Lower lobe of right lung (tissue), 2 donors: Measurements from ENCODE around the gene DNAI7. TPM values are rescaled to one million over a fixed set of nuclear protein-coding genes. Genes with fewer than 3 reads are reported as not detected.

Experiments
- ATAC-seq, 2 donors: fragments of 200-7000 bp; cut with Tn5 transposase; one replicate each; pipeline ENCODE4 v1.9.1; 2020 to 2022; ENCODE audit warnings: mild to moderate bottlenecking in 2 of 2, moderate library complexity in 2 of 2
- DNase-seq: peaks from one replicate; pipeline ENCODE4 v3.0.0-alpha.2; 2020
- H3K27ac ChIP-seq: fragments of 200-600 bp; one replicate; pipeline ENCODE4 v1.8.0; 2022
- H3K27me3 ChIP-seq: fragments of 200-600 bp; one replicate; pipeline ENCODE4 v1.8.0; 2022; ENCODE audit warnings: low read depth
- H3K36me3 ChIP-seq: fragments of 200-600 bp; one replicate; pipeline ENCODE4 v1.8.0; 2022; ENCODE audit warnings: mild to moderate bottlenecking
- H3K4me1 ChIP-seq: fragments of 200-600 bp; one replicate; pipeline ENCODE4 v1.8.0; 2022
- H3K4me3 ChIP-seq: fragments of 200-600 bp; one replicate; pipeline ENCODE4 v1.8.0; 2022; ENCODE audit warnings: mild to moderate bottlenecking
- H3K9me3 ChIP-seq: fragments of 200-600 bp; one replicate; pipeline ENCODE4 v1.8.0; 2022
- CTCF ChIP-seq: fragments of 200-600 bp; IDR thresholded peaks from one replicate; pipeline ENCODE4 v1.8.0; 2022; ENCODE audit warnings: antibody characterized with exemption, mild to moderate bottlenecking
- intact Hi-C: fragments of 100-400 bp; cut with DNase I; formaldehyde crosslinking; loops from one replicate; pipeline ENCODE4 v1.11.0; 2022
- total RNA-seq: library from RNA; stranded (reverse); fragmentation: NEBNext Ultra II Directional; extraction: Animal tissue kit (Norgen Biotek cat#: 25700); gene quantifications from one replicate; pipeline ENCODE4 v1.2.1, GENCODE V29; 2021
- donor health status: DM: no; HTN: yes; CAD: no; lungs with severe emphysema.

DNAI7 gene
- total RNA-seq, 1 donor from 2014 or later = 6.7 TPM

GRCh38 chr12:25072906-25073650 lies 121.9 kb downstream of the DNAI7 start:
- Histone ChIP-seq H3K9me3 (no peaks in the 10 kb centered on the region), H3K4me3 (no peak overlapping the region), H3K27me3 (no peaks in the 10 kb centered on the region), H3K36me3 (no peaks in the 10 kb centered on the region), H3K4me1 (peaks cover 30% of the 10 kb centered on the region), H3K27ac (no peak overlapping the region)
- TF ChIP-seq CTCF = no peak
- no peak for DNase-seq
- intact Hi-C loops = no loop called here
- peak in 1 of 2 donors; percentile 23 for ATAC-seq

GRCh38 chr12:25071366-25071765 lies 123.6 kb downstream of the DNAI7 start:
- H3K27ac ChIP-seq = peak overlapping the region; percentile 24
- intact Hi-C loops = no loop called here

GRCh38 chr12:25069224-25069623 lies 125.7 kb downstream of the DNAI7 start:
- TF ChIP-seq CTCF = no peak
- DNase-seq (no peak), ATAC-seq (no peak)
- Histone ChIP-seq H3K27ac (no peak overlapping the region), H3K4me1 (peaks cover 30% of the 10 kb centered on the region), H3K9me3 (no peaks in the 10 kb centered on the region), H3K27me3 (no peaks in the 10 kb centered on the region), H3K36me3 (peaks cover 6% of the 10 kb centered on the region), H3K4me3 (no peak overlapping the region)
- intact Hi-C loops = no loop called here

More at GRCh38 chr12:25071366-25071765, 123.6 kb downstream of the DNAI7 start:
- no peak for TF ChIP-seq CTCF
- ATAC-seq (no peak), DNase-seq (no peak)
- Histone ChIP-seq H3K9me3 (no peaks in the 10 kb centered on the region), H3K4me1 (peaks cover 30% of the 10 kb centered on the region), H3K27me3 (no peaks in the 10 kb centered on the region), H3K4me3 (no peak overlapping the region), H3K36me3 (peaks cover 6% of the 10 kb centered on the region)

- Histone ChIP-seq H3K27me3 (no peaks in the 10 kb centered on the region), H3K4me3 (no peak overlapping the region), H3K27ac (no peak overlapping the region), H3K36me3 (peaks cover 10% of the 10 kb centered on the region), H3K9me3 (no peaks in the 10 kb centered on the region), H3K4me1 (peaks cover 5% of the 10 kb centered on the region)
- no peak for DNase-seq
- no peak for ATAC-seq
- no peak for TF ChIP-seq CTCF
- intact Hi-C loops = no loop called here
Measured at GRCh38 chr12:25065035-25065434, 129.9 kb downstream of the DNAI7 start.

- intact Hi-C loops = no loop called here
- DNase-seq (no peak), ATAC-seq (no peak)
- TF ChIP-seq CTCF = no peak
- H3K9me3 ChIP-seq = no peaks in the 10 kb centered on the region
- no peaks in the 10 kb centered on the region for H3K27me3 ChIP-seq
- no peak overlapping the region for H3K27ac ChIP-seq
- peaks cover 1% of the 10 kb centered on the region for H3K4me1 ChIP-seq
- peaks cover 10% of the 10 kb centered on the region for H3K36me3 ChIP-seq
- H3K4me3 ChIP-seq = no peak overlapping the region
Measured at GRCh38 chr12:25063873-25064628, 130.9 kb downstream of the DNAI7 start.
